NCI-H345 treated with DMSO at 0.1 percent for 48 hours (cell line): ENCODE measurements around the gene RMC1.

Experiments
- DNase-seq: peaks from one replicate; lab custom pipeline; 2025; ENCODE audit not compliant: unreplicated experiment; lab: John Stamatoyannopoulos, UW

The RMC1 gene

DNA sequence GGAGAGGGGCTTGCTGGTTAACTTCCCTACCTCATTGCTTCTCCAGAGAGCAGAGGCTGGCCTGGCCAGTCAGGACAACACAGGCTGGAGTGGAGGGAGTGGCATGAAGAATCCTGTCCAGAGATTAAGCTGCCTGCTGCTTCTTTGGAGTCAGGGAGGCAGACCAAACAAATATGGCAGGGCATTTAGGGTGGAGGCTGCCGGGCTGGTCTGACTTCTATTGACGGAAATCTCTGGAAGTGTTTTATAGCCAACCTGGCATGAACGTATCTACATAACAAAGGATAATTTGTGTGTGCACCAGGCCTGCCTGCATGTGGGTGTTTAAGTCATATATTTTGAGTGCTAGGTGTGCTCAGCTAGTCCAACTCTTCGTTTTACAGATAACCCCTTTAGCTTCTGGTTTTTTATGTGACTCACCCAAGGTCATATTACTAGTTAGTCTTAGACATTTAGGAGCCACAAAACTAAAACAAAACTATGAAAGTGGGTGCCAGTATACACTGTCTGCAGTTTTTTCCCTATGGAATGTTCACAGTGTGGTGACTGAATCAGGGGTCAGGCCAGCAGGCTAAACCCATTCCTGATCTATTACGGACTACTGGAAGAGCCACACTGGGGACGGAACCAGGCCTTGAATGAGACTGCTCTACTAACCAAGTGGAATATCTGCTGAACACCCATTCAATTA, 77.5 kb downstream of the RMC1 start:
- no peak for DNase-seq
